GM12801 (cell line): Measurements from ENCODE around the gene LOC101059915.

ENCODE experiments used
- TF ChIP-seq, protein P1 (sequence below): IDR thresholded peaks from one replicate; pipeline ENCODE4 v1.5.1; 2011; ENCODE audit warnings: control low read depth; ENCODE audit not compliant: insufficient read length; ENCODE audit errors: extremely low read depth

Gene LOC101059915

DNA sequence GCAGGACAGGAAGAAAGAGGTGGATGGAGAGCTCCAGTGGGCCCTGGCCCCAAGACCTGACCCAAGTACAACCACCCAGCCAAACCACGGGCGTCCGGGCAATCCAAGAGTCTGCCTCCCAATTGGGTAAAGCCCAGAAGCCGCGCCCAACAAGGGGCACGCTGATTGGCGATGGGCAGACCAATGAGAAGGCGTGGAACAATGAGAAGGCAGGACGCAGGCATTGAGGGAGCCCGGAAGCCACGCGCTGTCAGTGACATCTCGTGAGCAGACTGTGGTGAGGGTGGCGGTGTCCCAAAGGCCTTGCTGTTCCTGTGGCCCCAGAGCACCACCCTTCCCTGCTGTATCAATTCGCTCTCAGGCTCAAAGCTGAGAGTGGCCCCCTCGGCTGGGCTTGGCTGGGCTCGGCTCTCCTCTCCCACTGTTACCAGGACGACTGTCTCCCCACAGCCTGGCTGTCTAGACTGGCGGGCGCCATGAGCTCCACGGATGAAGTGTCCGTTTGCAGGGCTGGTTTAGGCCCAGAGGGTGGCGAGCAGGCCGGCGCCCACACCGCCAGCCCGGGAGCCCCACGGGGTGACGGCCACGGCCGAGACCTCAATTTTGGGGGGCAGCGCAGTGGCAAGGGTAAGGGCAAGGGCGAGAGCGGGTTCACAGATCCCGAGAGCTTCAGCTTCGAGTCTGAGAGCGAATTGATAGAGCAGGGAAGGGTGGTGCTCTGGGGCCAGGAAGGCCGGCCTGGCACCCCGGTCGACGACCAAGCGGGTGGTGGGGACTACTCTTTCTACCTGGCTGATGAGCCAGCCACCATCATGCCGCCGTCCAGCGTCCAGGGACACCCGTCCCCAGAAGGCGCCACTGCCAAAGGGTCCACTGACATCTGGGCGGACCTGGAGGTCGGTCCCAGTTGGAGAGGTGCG is at the start of gene LOC101059915:
TSS of gene LOC101059915 (plus strand) at position 219 of the 920 bp plus-strand sequence.
- TF ChIP-seq, protein P1, sequence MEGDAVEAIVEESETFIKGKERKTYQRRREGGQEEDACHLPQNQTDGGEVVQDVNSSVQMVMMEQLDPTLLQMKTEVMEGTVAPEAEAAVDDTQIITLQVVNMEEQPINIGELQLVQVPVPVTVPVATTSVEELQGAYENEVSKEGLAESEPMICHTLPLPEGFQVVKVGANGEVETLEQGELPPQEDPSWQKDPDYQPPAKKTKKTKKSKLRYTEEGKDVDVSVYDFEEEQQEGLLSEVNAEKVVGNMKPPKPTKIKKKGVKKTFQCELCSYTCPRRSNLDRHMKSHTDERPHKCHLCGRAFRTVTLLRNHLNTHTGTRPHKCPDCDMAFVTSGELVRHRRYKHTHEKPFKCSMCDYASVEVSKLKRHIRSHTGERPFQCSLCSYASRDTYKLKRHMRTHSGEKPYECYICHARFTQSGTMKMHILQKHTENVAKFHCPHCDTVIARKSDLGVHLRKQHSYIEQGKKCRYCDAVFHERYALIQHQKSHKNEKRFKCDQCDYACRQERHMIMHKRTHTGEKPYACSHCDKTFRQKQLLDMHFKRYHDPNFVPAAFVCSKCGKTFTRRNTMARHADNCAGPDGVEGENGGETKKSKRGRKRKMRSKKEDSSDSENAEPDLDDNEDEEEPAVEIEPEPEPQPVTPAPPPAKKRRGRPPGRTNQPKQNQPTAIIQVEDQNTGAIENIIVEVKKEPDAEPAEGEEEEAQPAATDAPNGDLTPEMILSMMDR: no peak

DNA sequence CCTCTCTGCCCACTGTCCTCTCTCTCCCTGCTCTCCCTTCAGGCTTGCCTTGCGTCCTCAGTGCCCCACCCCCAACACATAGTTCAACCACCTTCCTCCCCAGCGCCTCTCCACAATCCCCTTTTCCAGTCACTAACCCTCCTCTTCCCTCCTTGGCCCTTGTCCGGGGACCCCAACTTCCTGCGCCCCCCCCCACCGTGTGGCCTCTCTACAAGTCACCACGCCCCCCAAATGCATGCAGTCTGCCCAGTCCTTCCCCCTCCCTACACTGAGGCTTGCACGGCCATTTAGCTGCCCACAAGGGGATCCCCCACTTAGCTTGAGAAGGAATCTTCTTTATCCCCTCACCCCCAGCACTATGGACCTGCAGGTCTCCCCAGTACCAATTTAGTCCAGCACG is 49.6 kb upstream of the LOC101059915 start:
- TF ChIP-seq, protein P1: no peak

DNA sequence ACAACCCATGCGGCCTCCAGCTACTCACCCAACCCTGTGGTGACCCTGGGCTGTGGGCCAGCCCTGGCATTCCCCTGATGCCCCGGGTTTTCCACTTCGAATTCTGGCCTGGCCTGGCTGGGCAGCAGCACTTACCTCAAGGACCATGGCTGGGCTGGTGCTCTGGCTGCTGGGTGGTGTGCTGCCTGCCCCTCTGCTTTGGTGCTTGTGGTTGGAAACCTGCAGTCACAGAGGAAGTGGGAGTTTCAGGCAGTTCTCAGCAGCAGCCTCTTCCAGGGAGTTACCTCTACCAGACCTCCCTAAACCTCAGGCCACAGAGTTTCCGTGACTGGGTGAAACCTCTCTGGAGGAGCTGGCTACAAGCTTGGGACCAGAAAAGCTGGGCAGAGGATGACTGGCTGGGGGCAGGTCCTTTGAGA is 49.0 kb upstream of the LOC101059915 start, which contains the start of gene CXCR3:
TSS of gene CXCR3 (minus strand) at position 209 of the 419 bp plus-strand sequence. CDS start at position 147, 62 bp downstream.
- TF ChIP-seq, protein P1: no peak

DNA sequence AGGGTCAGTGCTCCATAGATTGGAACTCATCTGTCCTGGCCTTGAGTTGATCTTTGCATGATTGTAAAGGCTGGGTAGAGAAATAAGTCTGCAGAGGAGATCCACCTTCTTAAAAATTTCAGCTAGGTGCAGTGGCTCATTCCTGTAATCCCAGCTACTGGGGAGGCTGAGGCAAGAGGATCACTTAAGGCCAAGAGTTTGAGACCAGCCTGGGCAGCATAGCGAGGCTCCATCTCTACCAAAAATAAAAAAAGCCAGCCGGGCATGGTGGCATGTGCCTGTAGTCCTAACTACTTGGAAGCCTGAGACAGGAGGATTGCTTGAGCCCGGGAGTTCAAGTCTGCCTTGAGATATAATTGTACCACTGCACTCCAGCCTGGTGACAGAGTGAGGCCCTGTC is 48.6 kb upstream of the LOC101059915 start:
- TF ChIP-seq, protein P1: no peak

DNA sequence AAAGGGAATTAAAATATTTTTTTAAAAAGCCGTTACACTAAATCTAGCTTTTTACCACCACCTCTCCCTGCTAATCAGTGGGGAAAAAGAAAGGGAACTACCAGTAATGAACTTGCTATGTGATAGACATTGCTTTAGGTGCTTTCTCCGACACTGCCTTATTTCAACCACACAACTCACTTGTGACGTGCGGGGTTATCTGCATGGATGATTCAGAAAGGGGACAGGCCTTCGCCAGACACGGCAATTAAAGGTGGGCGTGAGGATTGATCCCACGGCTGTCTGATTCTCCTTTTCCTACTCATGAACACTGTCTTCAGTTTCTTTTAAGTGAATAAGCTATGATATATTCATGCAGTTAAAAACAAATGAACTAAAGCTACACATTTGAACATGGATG is 48.2 kb upstream of the LOC101059915 start:
- TF ChIP-seq, protein P1: no peak

- TF ChIP-seq, protein P1: no peak
Observed at GRCh38 chrX:71619986-71620385, 47.4 kb upstream of the LOC101059915 start.

GRCh38 chrX:71621603-71622002 is 45.7 kb upstream of the LOC101059915 start:
- TF ChIP-seq, protein P1: no peak
